ENCODE data around the gene B4GALT1.
"Not testable (repeated sequence)": the region's sequence is repeated elsewhere in the genome, so short reads cannot be mapped to it uniquely, and the experiment has no call there.

The B4GALT1 gene

GRCh38 chr9:33092634-33093033 lies 74.5 kb downstream of the B4GALT1 start:
- no peak for DNase-seq

DNA sequence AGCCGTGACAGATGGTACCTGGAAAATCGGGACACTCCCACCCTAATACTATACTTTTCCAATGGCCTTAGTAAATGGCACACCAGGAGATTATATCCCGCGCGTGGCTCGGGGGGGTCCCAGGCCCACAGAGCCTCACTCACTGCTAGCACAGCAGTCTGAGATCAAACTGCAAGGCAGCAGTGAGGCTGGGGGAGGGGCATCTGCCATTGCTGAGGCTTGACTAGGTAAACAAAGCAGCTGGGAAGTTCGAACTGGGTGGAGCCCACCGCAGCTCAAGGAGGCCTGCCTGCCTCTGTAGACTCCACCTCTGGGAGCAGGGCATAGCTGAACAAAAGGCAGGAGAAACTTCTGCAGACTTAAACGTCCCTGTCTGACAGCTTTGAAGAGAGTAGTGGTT lies 81.5 kb downstream of the B4GALT1 start:
- not testable (repeated sequence) for DNase-seq

GRCh38 chr9:33082538-33083326 lies 84.4 kb downstream of the B4GALT1 start:
- peak; percentile 15 for DNase-seq

GRCh38 chr9:33082128-33082527 lies 85.0 kb downstream of the B4GALT1 start:
- no peak for DNase-seq

DNA sequence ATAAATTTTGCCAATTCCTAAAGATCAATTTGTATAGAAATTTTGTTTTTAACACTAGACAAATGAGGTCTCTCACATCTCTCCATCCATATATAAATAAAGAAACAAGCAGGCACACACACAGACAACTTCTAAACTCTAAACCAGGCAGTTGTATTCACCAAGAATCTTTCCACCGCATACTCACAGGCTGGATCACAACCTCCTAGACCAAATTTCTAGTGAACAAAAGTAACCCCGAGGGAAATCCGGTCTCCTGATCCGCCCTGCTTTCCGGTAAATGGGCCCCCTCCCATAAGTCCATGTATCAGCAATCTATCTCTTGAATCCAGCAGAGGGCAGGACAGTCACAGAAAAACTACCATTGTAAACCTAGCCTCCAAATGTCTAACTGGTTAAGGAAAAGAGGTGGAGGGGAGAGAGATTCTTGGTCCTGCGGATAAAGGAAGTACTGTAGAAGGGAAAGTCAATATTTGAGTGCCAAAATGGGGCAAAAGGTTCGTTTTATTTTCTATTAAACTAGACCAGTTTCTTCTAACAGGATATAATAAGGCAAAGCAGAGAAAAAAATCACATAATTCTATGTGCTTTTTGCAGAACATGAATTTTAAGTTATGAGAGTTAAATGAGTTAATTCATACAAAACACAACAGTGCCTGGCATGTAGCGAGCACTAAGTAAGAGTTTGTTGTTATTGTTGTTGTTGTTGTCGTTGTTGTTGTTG lies 85.8 kb downstream of the B4GALT1 start:
- peak; percentile 78 for DNase-seq

- DNase-seq = peak; percentile 39
Observed at GRCh38 chr9:33080534-33080933, 86.6 kb downstream of the B4GALT1 start.

DNA sequence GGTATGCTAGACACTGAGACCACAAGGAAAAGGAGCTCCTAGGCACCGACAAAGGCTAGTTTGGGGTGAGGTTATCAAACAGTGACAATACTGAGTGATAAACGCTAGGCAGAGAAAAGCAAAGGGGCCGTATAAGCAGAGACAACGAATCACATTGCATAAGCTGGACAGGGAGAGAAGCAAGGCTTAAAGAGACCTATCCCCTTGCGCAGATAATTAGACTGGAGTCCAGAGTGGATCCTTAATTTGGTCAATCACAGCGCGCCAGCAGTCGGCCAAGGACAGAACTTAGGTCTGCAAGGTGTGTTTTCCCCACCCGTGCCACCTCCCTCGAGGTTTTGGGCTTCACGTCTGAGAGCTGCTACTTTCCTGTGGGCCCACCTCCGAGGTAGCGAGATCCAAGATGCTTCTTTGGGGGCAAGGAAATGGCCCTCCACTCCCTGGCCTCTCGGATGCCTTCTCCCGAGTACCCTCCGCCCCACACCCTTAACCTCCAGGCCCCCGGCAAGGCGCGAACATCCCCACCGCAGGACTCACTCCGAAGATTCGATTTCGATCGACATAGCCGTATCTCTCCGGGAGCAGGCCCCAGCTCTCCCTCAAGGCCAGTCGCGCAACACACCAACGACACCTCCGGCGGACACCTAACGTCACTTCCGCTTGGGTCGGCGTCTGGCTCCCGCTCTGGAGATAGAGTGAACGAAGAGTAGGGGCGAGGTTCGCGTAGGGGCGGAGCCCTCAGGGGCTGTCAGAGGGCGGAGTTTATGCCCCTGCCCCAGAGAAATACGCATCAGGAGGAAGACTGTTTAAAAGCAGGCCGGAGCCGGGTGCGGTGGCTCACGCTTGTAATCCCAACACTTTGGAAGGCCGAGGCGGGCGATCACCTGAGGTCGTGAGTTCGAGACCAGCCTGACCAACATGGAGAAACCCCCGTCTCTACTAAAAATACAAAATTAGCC lies 90.8 kb downstream of the B4GALT1 start, which contains the start of gene SMU1:
SMU1 (minus strand) TSS at position 629 of the 959 bp plus-strand sequence; CDS start at position 563, 66 bp downstream.
- DNase-seq = peak; percentile 97

GRCh38 chr9:33068991-33069390 lies 98.1 kb downstream of the B4GALT1 start:
- DNase-seq = no peak

- no peak for DNase-seq
Observed at GRCh38 chr9:33065157-33066076, 101.7 kb downstream of the B4GALT1 start.
